Testis (tissue), 3 donors: Measurements from ENCODE around the gene HUNK. TPM values are rescaled to one million over a fixed set of nuclear protein-coding genes. Genes with fewer than 3 reads are reported as not detected.

ENCODE experiments used
- DNase-seq: peaks from one replicate; pipeline ENCODE4 v3.0.0-alpha.2; 2019
- H3K27ac ChIP-seq, 2 donors: fragments of 200-600 bp; sonication (generic); one replicate each; pipeline ENCODE4 v1.5.1; 2019
- H3K27me3 ChIP-seq: fragments of 200-600 bp; sonication (generic); one replicate; pipeline ENCODE4 v1.5.1; 2019
- H3K36me3 ChIP-seq: fragments of 200-600 bp; sonication (generic); one replicate; pipeline ENCODE4 v1.5.1; 2017; ENCODE audit warnings: low read depth; ENCODE audit errors: missing control alignments
- H3K4me1 ChIP-seq: fragments of 200-600 bp; sonication (generic); one replicate; pipeline ENCODE4 v1.5.1; 2019
- H3K4me3 ChIP-seq, 2 donors: fragments of 200-600 bp; sonication (generic); one replicate each; pipeline ENCODE4 v1.5.1; 2017 to 2019
- H3K9me3 ChIP-seq: fragments of 200-600 bp; sonication (generic); one replicate; pipeline ENCODE4 v1.5.1; 2017
- CTCF ChIP-seq, 3 experiments: fragments of 450-650 bp in 2 of 3; fragments of 200-600 bp in 1 of 3; sonication (generic) in 1 of 3; IDR thresholded peaks; one replicate each; pipeline ENCODE4 v1.5.1; 2016 to 2019; ENCODE audit warnings: antibody characterized with exemption in 3 of 3, mild to moderate bottlenecking in 2 of 3, moderate library complexity in 1 of 3
- POLR2A ChIP-seq: fragments of 450-650 bp; IDR thresholded peaks from one replicate; pipeline ENCODE4 v1.6.1; 2017; ENCODE audit warnings: antibody characterized with exemption, mild to moderate bottlenecking, moderate library complexity
- WGBS, 2 donors: methylation state at CpG; one replicate each; pipeline ENCODE4 v1.1.5; 2018; 5-methylcytosine and 5-hydroxymethylcytosine counted together
- intact Hi-C: fragments of 100-400 bp; cut with DNase I; formaldehyde crosslinking; loops from one replicate; pipeline ENCODE4 v1.15.1; 2023; ENCODE audit warnings: low total_unique reads
- polyA plus RNA-seq: library from polyadenylated mRNA; stranded (reverse); fragments of 350-450 nt; fragmentation: Illumina TruSeq; extraction: RNeasy Lipid Tissue Mini Kit (QIAGEN cat#74804); gene quantifications from one replicate; pipeline ENCODE4 v1.2.3, GENCODE V29; 2014; ENCODE audit warnings: low read depth, low replicate concordance; ENCODE audit not compliant: insufficient read depth
- total RNA-seq, 2 donors: library from RNA; depleted of rRNA; stranded (reverse); fragments of >200 nt; gene quantifications; one replicate each; pipeline ENCODE4 v1.2.3, GENCODE V29; 2016

Gene HUNK
- total and polyA plus RNA-seq, 3 donors from 2014 or later: 2.1 to 7.6 (median 6.8) TPM

GRCh38 chr21:31992391-31992790 is 119.6 kb downstream of the HUNK start:
- intact Hi-C loops: no loop called here
- no peaks in the 10 kb centered on the region for H3K9me3 ChIP-seq
- no peaks in the 10 kb centered on the region for H3K4me1 ChIP-seq
- no peak for DNase-seq
- H3K27me3 ChIP-seq: no peaks in the 10 kb centered on the region
- no peaks in the 10 kb centered on the region for H3K36me3 ChIP-seq
- H3K4me3 ChIP-seq: no peak overlapping the region
- 90 to 91% methylated on average over 11 of the region's 11 CpGs for WGBS, 2 donors
- TF ChIP-seq POLR2A (no peak), CTCF (IDR thresholded peaks at IDR 0.05) (no peak)
- no peak overlapping the region for H3K27ac ChIP-seq

GRCh38 chr21:31993826-31994825 is 121.3 kb downstream of the HUNK start:
- WGBS, 2 donors: 44 to 75% methylated on average over 5 to 10 of the region's 10 CpGs
- no peak for TF ChIP-seq CTCF (IDR thresholded peaks at IDR 0.05)
- DNase-seq: no peak
- H3K27ac ChIP-seq: no peak overlapping the region
- no peaks in the 10 kb centered on the region for H3K36me3 ChIP-seq
- intact Hi-C loops: no loop called here
- no peaks in the 10 kb centered on the region for H3K27me3 ChIP-seq
- no peaks in the 10 kb centered on the region for H3K9me3 ChIP-seq
- no peaks in the 10 kb centered on the region for H3K4me1 ChIP-seq
- no peak overlapping the region for H3K4me3 ChIP-seq

GRCh38 chr21:31997191-31997590 is 124.4 kb downstream of the HUNK start:
- no peak overlapping the region for H3K27ac ChIP-seq
- no peak for DNase-seq
- H3K27me3 ChIP-seq: no peaks in the 10 kb centered on the region
- H3K4me3 ChIP-seq: no peak overlapping the region
- intact Hi-C loops: no loop called here
- H3K36me3 ChIP-seq: no peaks in the 10 kb centered on the region
- 47 to 70% methylated on average over 4 of the region's 4 CpGs for WGBS, 2 donors
- H3K9me3 ChIP-seq: no peaks in the 10 kb centered on the region
- H3K4me1 ChIP-seq: no peaks in the 10 kb centered on the region
- TF ChIP-seq CTCF (IDR thresholded peaks at IDR 0.05): no peak
- no peak for TF ChIP-seq POLR2A

GRCh38 chr21:31999810-32000468 is 127.1 kb downstream of the HUNK start:
- no peak for DNase-seq
- no peaks in the 10 kb centered on the region for H3K4me1 ChIP-seq
- WGBS, 2 donors: 88 to 94% methylated on average over 12 of the region's 12 CpGs

More at GRCh38 chr21:31999810-32000468, 127.1 kb downstream of the HUNK start:
- intact Hi-C loops: no loop called here
- TF ChIP-seq CTCF (IDR thresholded peaks at IDR 0.05) (no peak), POLR2A (no peak)
- H3K27me3 ChIP-seq: no peaks in the 10 kb centered on the region
- H3K27ac ChIP-seq: no peak overlapping the region
- H3K36me3 ChIP-seq: no peaks in the 10 kb centered on the region
- no peaks in the 10 kb centered on the region for H3K9me3 ChIP-seq
- no peak overlapping the region for H3K4me3 ChIP-seq
